GM12865 (cell line): Measurements from ENCODE around the gene ADGRB3.
"Not testable (repeated sequence)": the region's sequence is repeated elsewhere in the genome, so short reads cannot be mapped to it uniquely, and the experiment has no call there.

ENCODE experiments used
- DNase-seq: peaks from one replicate; pipeline ENCODE4 v3.0.0; 2010; ENCODE audit warnings: low read depth
- H3K4me3 ChIP-seq: 2 replicates; pipeline ENCODE4 v1.5.1; 2011; ENCODE audit warnings: mild to moderate bottlenecking, low read depth, low read length, control low read depth
- TF ChIP-seq, protein P1 (sequence below): IDR thresholded peaks from 2 replicates; pipeline ENCODE4 v1.5.1; 2011; ENCODE audit warnings: low read length, control low read depth, low read depth, inconsistent platforms; ENCODE audit not compliant: insufficient read depth; ENCODE audit errors: missing control alignments

The ADGRB3 gene

DNA sequence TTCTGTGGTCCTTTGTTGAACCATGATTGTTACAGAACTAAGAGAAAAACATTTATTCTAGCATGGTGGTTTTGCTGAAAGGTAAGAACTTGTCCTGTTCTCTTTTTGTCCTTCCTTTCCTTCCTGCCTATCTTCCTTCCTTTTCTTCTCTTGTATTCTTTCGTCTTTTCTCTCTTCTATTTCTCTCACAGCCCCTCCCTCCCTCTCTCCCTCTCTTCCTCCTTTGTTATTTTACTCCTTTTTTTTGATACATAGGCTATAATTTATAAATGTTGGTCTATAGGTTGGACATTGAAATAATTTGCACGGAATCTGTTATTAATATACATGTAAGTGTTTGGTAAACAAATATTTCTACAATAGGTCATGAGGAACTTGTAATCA, 18.6 kb downstream of the ADGRB3 start:
- DNase-seq, result no peak
- no peak overlapping the region for H3K4me3 ChIP-seq
- TF ChIP-seq, protein P1, sequence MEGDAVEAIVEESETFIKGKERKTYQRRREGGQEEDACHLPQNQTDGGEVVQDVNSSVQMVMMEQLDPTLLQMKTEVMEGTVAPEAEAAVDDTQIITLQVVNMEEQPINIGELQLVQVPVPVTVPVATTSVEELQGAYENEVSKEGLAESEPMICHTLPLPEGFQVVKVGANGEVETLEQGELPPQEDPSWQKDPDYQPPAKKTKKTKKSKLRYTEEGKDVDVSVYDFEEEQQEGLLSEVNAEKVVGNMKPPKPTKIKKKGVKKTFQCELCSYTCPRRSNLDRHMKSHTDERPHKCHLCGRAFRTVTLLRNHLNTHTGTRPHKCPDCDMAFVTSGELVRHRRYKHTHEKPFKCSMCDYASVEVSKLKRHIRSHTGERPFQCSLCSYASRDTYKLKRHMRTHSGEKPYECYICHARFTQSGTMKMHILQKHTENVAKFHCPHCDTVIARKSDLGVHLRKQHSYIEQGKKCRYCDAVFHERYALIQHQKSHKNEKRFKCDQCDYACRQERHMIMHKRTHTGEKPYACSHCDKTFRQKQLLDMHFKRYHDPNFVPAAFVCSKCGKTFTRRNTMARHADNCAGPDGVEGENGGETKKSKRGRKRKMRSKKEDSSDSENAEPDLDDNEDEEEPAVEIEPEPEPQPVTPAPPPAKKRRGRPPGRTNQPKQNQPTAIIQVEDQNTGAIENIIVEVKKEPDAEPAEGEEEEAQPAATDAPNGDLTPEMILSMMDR, result no peak

DNA sequence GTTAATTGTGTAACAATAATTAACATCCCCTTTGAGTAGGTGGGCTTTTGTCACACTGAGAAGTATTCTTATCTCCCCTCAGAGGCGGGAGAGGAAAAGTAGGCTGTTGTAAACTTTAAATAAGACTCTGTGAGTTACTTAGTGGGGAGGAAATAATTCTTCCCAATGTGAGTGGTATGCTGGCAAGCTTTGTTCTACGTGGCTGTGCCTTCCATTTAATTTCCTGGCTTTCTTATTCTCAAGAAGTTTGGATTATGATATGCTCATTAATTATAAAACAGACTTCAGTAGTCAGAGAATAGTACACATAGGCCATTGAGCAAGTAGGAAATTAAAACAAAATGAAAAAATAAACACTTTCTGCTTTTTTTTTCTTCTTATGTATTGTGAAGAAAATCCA, 19.1 kb downstream of the ADGRB3 start:
- DNase-seq, result no peak
- TF ChIP-seq, protein P1, result no peak
- H3K4me3 ChIP-seq, result no peak overlapping the region

DNA sequence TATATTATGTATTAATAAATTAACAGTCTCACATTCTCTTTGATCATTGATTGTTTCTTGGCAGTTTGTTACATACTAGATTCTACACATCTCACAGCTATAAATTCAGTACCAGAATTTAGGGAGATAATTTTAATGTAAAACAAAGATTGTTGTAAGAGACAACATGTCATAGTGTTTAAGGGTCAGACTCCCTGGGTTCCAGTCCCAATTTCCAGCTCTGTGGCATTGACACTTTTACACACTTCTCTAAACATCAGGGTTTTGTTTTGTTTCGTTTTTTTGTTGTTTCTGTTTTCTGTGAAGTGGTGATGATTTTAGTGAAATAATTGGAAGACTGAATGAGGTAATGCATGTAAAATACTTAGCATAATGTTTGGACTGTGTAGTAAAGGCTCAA, 19.9 kb downstream of the ADGRB3 start:
- no peak for DNase-seq
- H3K4me3 ChIP-seq, result no peak overlapping the region
- TF ChIP-seq, protein P1, result no peak

DNA sequence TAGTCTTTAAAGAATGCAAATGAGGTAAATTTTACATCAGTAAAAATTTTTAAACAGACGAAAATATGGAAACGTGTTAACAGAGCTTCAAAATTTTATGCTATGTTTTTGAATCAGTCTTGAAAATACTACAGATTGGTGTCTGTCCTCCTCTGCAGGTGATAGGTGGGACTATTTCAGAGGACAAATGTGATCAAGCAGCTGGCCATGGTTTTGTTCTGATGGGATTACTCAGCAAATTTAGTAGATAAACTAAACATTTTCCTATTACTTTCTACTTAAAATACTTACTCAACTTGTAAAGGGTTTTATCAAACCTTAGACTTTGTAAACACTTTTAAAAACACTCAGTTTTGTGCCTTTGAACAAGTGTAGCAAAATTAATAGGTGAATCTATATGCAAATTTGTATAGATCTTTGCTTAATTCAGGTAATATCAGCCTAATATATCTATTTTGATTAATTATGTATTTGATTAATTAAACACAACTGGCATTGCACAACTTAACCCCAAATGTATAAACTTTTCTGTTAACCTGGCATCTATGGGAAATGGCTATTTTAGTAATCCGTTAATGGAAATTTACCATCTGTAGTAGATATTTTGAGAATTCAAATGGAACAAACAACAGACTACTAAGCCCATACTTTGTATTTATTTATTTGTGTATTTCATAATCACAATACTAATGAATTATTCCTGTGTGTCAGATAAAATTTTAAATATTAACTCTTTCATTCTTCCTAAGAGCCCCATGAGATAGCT, 22.5 kb downstream of the ADGRB3 start:
- TF ChIP-seq, protein P1, result no peak
- no peak overlapping the region for H3K4me3 ChIP-seq
- DNase-seq, result no peak

DNA sequence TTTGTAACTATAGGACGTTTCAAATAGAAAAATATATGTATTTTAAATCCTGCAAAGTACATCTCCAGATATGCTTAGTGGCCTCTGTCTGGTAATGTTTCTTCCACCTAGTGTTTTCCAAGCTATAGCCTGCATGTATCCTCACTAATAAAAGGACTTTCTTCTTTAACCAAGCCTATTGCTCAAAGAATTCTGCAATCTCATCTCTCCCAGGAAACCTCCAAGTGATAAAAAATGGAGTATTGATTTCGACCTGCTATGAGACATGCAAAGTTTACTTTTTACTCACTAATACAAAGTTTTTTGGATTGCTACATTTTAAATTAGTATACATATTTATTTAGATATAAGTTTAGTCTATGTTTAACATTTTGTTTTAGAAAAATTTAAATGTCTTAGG, 23.3 kb downstream of the ADGRB3 start:
- DNase-seq, result no peak
- no peak overlapping the region for H3K4me3 ChIP-seq
- TF ChIP-seq, protein P1, result no peak

DNA sequence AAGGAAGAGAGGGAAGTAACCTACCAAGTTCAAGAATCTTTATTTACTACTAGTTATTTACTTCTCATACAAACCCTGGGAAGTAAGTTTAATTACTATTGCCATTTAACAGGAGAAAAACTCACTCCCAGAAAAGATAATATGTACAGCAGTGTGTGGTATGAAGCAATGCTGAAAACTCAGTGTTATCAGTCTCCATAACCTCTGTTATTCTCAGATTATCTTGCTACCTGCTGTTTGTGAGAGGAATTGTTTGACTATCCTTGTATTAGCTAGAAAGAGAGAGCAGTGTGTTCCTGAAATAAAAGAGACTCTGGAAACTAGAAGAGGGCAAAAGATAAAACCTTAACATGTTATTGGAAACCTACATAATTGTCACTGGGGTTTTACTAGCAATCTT, 38.2 kb downstream of the ADGRB3 start:
- no peak for DNase-seq
- H3K4me3 ChIP-seq, result no peak overlapping the region
- TF ChIP-seq, protein P1, result no peak

DNA sequence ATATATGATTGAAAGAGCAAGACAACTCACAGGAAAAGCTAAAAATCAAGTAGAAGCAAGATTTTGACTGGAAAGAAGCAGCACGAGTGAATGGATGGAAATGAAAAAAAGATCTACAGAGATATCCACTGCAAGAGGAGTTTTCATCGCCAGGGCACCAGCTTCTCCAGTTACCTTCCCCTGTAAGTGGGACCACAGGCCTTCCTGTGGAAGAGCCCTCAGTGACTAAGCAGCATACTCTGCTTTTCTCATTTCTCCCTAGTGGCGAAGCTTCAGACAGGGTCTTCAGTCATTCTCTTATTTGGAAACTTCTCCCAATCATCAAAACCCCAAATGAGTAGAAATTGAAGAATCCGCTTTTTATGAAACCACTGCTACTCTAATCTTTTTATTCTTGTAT, 40.5 kb downstream of the ADGRB3 start:
- no peak overlapping the region for H3K4me3 ChIP-seq
- no peak for DNase-seq
- TF ChIP-seq, protein P1, result no peak

DNA sequence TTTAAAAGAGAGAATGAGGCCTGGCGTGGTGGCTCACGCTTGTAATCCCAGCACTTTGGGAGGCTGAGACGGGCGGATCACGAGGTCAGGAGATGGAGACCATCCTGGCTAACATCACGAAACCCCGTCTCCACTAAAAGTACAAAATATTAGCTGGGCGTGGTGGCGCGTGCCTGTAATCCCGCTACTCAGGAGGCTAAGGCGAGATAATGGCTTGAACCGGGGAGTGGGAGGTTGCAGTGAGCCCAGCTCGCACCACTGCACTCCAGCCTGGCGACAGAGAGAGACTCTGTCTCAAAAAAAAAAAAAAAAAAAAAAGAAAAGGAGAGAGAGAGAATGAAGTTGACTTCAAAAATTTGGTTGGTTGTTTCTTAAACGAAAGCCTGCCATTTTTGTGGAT, 41.0 kb downstream of the ADGRB3 start:
- not testable (repeated sequence) for DNase-seq, H3K4me3 ChIP-seq
